ENCODE data around the gene TRIM38.
A peak's percentile ranks its signal among the peaks of the same experiment; 100 is the strongest.
"Not testable (repeated sequence)": the region's sequence is repeated elsewhere in the genome, so short reads cannot be mapped to it uniquely, and the experiment has no call there.

The TRIM38 gene

DNA sequence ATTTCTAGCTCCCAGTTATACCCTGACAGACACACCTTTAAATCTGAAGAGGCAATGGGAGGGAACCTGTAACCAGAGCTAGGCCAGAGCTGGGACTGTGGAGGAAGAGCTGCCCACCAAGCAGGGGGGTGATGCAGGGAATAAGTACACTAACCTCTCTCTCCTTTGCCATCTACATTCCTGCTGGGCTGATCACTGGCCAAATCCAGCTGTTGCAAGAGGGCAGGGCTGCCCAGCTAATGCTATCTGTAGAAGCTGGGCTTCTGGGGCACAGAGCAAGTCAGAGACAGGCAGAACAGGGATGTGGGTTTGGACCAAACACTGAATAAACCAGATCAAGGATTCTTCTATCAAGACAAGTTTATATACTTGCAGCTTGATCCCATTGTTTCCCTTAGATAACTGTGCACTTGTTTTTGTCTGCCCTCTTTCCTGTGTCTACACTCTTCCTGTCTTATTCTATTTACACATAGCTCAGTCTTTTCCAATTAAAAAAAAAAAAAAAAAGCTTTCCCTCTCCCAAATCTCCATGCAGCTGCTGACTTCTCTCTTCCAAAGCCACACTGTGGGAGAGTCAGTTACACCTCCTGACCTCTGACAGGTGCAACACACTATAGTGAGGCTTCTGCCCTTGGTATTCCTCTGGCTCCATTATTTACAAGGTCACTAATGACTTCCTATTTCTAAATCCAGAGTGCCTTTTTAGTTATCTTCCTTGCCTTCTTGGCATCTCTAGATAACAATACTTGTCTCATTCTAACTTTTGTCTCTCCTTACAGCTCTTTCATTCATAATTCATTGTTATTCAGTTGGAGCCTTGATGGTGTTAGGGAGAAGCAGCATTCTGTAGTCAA is 43.7 kb downstream of the TRIM38 start:
- no peak for DNase-seq (ENCODE audit: low read depth in 2 of 2)

DNA sequence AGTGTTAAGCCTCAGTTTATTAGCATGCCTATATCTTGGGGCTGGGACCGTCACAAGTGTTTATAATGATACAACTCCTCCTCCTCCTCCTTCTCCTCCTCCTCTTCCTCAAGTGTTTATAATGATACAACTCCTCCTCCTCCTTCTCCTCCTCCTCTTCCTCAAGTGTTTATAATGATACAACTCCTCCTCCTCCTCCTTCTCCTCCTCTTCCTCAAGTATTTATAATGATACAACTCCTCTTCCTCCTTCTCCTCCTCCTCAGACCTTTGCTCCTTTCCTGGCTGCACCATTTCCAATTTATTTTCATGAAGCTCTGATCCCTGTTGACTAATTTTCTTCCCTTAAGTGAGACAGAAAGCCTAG is 44.3 kb downstream of the TRIM38 start:
- not testable (repeated sequence) for DNase-seq (ENCODE audit: low read depth in 2 of 2)

DNA sequence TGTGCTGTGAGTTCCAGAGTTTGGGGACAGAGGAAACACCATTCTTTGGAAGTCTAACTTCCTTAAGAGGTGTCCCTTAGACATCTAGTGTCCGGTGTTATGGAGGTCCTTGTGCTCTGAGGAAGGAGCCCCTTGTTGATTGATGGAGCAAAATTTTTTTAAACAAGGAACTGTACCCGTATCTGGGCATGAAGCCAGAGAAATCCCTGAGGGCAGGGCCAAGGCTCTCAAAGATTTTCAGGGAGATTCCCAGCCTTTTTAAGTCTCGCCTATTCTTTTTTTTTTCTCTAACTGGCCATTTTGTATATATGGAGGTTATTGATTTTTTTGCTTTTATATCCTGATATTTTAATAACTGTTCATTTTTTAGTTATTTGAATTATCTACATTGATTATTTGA is 45.9 kb downstream of the TRIM38 start:
- DNase-seq (ENCODE audit: low read depth in 2 of 2), result no peak

DNA sequence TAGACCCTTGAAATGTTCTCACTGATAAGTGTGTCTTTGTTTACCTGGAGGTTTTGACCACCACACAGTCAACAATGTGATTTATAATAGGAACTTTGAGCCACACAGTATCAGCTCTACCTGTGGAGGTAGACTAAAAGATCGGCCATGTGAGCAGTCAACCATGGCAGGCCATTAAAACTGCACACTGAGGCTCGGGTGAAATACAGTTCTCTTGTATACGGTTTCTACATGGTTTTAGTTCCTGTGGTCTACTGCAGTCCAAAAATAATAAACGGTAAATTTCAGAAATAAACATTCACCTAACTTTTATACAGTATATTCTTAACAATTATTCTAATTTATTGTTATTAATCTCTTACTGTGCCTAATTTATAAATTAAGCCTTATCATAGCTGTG is 47.2 kb downstream of the TRIM38 start:
- no peak for DNase-seq (ENCODE audit: low read depth in 2 of 2)

DNA sequence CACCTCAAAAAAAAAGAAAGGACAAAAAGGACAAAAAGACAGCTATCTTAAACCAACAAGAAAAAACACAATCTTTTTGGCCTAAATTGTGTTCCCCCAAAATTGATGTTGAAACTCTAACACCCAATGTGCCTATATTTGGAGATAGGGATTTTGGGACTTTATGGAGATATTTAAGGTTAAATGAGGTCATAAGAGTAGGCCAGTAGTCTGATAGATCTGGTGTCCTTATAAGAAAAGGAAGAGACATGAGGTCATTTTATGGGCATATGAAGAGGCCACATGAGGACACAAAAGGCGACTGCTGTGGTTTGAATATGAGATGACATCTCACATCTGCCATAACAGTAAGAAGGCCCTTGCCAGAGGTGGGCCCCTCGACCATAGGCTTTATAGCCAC is 49.5 kb downstream of the TRIM38 start:
- no peak for DNase-seq (ENCODE audit: low read depth in 2 of 2)

DNA sequence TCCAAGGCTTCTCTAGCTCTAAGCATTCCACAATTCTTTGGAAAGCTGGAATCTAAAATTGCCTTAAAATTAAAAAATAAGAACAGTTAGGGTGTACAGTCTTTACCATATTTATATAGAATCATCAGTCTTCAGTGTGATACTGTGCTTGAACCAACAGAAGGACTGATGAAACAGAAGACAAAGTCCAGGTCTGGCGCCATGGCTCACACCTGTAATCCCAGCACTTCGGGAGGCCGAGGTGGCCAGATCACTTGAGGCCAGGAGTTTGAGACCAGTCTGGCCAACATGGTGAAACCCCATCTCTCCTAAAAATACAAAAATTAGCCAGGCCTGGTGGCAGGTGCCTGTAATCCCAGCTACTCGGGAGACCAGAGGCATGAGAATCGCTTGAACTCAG is 51.8 kb downstream of the TRIM38 start:
- not testable (repeated sequence) for DNase-seq (ENCODE audit: low read depth in 2 of 2)

DNA sequence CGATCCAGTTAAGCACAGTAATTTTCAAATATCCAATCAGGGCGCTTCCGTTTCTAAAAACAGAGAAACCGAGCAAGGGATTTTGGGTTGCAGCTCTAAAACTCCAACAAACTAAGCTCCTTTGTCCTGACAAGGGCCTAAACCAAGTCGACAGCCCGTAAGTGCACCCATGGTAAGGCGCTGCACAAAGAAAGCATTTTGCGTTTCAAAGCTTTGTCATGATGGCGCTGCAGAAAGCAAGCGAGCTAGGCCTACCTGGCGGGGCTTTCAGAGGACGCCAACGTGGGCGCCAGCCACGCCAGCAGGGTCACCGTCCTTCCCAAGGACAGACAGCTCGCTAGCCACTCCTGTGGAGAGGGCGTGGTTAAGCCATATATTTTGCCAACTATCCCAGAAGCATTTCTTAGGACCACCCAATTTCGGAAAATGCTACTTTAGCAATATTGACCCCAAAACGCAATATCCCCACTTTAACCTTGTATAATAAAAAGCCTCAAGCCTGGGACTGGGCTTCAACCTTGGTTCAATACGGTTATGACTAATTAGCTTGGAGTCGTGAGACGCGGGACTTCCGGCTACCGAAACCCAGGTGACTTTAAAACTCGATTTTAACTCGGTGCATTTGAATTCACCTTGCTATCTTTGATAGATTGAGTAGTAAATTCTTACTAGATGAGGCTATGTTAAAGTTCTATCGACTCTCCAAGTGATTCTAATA is 53.8 kb downstream of the TRIM38 start:
- no peak for DNase-seq (ENCODE audit: low read depth in 2 of 2)

DNA sequence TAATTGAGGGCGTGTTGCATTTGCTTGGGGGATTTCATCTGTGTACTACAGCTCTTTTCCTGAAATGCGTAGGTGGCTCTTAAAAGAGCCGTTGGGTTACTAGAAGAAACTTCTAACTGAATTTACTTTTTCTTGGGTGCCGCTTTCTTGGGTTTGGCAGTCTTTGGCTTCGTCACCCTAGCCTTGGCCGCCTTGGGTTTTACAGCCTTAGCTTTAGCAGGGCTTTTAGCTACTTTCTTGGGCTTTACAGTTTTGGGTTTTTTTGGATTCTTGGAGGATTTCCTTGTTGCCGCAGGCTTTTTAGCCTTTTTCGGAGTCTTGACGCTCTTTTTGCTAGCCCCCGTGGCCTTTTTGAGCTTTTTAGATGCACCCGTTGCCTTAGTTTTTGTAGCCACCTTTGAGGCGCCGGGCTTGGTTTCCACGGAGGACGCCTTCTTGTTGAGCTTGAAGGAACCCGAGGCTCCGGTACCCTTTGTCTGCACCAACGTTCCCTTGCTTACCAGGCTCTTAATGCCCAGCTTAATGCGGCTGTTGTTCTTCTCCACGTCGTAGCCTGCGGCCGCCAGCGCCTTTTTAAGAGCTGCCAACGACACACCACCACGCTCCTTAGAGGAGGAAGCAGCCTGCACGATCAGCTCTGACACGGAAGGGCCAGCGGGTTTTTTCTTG is 54.5 kb downstream of the TRIM38 start:
- DNase-seq (ENCODE audit: low read depth in 2 of 2), result no peak

DNA sequence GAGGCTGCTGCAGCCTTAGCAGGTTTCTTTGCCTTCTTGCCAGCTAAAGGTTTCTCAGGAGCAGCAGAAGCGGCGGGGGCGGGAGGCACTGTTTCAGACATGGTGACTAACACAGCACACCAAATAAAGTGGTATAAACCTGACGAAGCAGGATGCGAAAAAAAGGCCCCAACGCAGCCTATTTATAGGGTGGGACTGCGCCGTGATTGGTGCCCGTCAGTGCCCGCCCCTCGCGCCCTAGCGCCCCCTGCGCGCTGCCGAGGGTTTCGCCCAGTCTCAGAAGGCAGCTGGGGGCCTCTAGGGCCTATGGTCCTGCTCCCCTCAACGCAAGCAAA is 55.0 kb downstream of the TRIM38 start:
- peak; percentile 75 to 76 for DNase-seq (ENCODE audit: low read depth in 2 of 2)

DNA sequence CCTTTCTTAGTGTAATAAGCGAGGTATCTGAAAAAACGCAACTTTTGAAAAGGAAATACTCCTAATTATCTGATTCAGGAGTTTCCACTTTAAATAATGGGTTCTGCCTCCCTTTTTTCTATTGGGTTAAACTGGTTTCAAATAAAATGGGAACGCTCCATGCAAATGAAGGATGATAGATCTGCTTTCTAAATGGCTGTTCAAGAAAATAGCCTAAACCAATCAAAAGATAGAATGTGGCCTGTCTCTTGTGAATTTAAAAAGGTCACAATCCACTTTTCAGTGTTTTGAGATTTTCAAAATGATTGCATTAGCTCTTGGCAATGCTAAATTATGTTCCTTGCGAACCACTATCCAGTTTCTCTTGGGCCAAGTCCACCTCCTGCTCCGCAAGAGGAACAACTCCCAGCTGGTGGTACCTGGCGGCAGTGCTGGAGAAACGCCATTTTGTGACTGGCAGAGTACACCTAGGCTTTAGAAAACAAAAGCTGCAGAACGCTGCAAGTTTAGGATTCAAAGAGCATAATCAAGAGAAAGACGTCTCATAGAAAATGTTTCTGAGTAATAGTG is 56.7 kb downstream of the TRIM38 start:
- no peak for DNase-seq (ENCODE audit: low read depth in 2 of 2)

DNA sequence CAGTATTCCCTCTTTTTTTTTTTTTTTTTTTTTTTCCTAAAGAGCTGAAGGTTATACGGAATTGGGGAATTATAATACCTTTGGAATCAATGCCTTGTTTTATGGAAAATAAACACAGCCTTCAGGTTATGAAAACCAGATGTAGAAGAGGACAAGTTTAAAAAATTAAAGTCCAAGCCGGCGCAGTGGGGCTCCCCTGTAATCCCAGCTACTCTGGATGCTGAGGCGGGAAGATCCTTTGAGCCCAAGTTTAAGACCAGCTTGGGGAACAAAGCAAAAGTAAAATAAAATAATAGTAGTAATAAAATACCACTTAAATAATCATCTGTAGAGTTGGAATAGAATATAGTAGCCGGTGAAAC is 57.3 kb downstream of the TRIM38 start:
- DNase-seq (ENCODE audit: low read depth in 2 of 2), result no peak

DNA sequence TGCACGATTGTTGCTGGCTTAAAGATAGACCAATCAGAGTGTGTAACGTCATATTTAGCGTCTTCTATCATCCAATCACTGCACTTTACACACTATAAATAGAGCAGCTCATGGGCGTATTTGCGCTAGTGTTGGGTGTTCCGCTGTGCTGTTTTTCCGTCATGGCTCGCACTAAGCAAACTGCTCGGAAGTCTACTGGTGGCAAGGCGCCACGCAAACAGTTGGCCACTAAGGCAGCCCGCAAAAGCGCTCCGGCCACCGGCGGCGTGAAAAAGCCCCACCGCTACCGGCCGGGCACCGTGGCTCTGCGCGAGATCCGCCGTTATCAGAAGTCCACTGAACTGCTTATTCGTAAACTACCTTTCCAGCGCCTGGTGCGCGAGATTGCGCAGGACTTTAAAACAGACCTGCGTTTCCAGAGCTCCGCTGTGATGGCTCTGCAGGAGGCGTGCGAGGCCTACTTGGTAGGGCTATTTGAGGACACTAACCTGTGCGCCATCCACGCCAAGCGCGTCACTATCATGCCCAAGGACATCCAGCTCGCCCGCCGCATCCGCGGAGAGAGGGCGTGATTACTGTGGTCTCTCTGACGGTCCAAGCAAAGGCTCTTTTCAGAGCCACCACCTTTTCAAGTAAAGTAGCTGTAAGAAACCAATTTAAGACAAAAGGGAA is 57.9 kb downstream of the TRIM38 start:
- peak in 1 of 2 donors; percentile 55 for DNase-seq (ENCODE audit: low read depth in 2 of 2)

DNA sequence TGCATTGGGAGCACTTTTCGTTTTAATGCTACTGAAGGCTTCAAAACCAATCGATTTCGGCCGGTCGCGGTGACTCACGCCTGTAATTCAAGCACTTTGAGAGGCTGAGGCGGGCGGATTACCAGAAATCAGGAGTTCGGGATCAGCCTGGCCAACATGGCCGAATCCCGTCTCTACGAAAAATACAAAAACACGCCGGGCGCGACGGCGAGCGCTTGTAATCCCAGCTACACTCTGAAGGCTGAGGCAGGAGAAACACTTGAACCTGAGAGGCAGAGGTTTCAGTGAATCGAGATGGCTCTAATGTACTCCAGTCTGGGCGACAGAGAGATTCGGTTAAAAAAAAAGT is 58.4 kb downstream of the TRIM38 start:
- peak in 1 of 2 donors; percentile 48 for DNase-seq (ENCODE audit: low read depth in 2 of 2)

DNA sequence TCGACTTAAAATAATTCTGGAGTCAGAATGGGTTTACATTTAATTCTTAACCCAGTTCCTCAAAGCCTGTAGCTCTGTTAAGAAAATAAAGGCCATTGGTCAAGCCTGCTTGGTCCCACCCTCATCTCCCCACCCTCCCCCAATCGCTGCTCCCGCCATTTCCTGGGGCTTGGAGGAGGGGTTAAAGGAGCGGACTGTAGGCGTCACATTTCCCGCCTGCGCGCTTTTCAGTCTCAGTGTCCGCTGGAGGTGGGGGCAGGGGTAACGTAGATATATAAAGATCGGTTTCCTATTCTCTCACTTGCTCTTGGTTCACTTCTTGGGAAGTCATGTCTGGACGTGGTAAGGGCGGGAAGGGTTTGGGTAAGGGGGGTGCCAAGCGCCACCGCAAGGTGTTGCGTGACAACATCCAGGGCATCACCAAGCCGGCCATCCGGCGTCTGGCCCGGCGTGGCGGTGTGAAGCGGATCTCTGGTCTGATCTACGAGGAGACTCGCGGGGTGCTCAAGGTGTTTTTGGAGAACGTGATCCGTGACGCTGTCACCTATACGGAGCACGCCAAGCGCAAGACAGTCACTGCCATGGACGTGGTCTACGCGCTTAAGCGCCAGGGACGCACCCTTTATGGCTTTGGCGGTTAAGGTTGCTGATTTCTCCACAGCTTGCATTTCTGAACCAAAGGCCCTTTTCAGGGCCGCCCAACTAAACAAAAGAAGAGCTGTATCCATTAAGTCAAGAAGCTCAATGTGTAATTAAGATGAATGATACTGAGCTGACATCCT is 58.9 kb downstream of the TRIM38 start:
- DNase-seq (ENCODE audit: low read depth in 2 of 2), result peak; percentile 79 to 83

DNA sequence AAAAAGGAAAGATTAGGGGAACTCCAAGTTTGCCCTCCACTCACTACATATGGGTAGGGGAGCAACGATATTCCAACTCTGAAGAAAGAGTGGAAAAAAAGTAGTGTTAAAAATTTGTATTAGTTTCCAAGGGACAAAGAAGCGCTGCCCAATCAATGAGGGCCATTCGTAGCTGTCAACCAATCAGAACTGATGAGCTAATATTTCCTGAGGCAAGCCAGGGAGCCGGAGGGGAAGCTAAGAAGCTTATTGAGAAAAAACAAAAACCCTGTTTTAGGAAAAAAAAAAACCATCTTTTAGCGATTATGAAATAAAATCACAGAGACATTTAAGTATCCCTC is 59.5 kb downstream of the TRIM38 start:
- no peak for DNase-seq (ENCODE audit: low read depth in 2 of 2)

DNA sequence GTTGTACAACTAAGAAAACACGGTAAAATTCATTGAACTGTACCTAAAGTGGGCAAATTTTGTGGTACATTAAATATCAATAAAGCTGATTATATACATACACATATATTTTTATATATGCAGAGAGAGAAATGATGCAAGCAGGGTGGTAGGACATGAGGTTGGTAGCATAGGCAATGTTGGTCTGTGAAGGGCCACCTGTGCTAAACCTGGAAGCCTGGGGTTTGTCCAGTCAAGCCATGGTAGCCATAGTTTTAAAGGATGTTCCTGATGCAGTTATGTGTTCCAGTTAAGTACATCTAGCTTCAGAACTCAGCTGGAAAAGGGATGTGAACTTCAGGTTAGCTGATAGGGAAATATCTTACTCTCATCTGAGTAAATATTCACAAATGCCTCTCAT is 60.1 kb downstream of the TRIM38 start:
- no peak for DNase-seq (ENCODE audit: low read depth in 2 of 2)

DNA sequence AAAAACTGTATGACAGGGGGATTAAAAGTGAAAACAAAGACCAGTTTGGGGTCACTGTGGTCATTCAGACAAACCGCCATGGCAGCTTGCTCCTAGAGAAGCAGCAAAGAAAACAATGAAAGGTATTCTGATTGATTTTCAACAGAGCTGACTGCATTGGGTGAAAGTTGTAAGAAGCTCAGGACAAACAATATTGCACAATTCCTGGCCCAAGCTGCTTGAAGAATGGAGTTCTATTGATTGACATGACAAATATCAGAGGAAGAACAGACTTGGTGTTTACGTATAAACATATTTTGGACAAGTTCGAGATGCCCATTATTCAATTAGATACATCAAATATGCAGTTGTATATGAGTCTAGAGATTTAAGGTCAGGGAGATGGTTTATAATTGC is 62.0 kb downstream of the TRIM38 start:
- no peak for DNase-seq (ENCODE audit: low read depth in 2 of 2)

DNA sequence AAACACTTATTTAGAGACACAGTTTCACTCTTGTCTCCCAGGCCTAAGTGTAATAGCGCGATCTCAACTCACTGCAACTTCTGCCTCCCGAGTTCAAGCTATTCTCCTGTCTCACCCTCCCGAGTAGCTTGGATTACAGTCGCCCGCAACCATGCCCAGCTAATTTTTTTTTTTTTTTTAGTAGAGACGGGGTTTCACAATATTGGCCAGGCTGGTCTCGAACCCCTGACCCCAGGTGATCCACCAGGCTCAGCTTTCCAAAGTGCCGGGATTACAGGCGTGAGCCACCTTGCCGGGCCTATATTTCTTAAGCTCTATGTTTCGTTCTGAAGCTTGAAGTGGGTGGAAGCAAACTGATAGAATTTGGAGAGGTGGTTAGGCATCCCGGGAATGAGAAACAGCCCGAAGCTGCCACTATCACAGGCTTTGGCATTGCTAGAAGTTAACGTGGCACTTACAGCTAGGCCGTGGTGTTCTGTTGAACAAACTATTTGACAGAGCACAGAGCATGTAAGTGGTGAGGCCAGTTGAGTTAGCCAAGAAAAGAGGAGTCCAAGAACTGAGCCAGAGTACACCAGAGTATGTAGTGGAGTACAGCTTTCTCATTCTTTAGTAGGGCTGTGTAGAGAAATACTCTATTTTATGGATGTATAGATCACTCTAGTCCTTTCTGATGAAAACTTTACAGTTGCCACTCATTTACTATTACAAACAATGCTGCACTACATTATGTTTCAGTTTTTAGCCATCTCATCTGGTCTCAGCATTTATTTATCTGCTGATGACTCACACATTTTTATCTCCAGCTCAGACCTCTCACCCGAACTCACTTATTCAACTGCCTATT is 62.7 kb downstream of the TRIM38 start:
- no peak for DNase-seq (ENCODE audit: low read depth in 2 of 2)

DNA sequence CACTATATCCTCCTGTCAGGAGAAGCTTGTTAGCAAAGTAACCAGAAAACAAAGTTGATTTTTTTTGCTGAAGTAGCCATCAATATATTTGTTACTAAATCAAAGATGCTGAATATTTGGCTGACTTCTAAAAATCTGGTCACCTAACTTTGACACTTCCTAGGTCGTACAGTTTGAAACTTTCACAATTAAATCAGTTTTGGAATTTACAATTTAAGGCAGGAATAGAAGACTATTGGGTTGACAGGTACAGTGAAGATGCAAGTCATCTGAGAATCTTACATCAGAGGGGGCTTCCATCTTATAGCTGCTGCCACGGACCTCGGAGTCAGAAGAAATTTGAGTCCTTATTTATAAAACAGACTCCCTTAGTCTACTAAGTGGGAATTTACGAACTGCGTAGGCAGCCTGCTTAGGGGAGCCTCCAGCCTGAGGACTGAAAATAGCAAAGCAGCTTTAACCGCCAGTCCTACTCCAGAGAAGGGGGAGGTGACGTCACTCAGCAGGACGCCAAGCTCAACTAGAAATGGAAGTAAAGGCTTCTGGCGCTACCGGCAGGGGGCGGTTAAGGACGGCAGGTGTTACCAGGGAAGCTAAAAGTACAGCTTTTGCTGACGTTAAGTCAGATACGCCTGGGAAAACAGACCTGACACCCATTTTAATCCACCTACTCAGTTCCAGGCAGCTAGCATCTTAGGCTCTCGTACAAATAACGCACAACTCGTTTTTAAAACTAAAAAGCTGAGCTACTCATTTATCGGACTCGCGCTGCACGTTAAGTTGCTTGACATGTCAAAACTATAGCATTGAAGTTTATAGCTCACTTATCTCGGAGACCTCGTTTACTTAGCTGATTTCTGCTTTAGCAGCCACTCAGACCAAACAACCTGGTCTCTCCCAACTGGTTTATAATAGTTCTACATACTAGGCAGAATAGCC is 63.6 kb downstream of the TRIM38 start:
- peak; percentile 81 to 88 for DNase-seq (ENCODE audit: low read depth in 2 of 2)
